IMR-90 (cell line): ENCODE measurements around the gene IL23R. TPM values are rescaled to one million over a fixed set of nuclear protein-coding genes. Genes with fewer than 3 reads are reported as not detected.

Experiments used
- ATAC-seq: fragments of 200-7000 bp; cut with Tn5 transposase; 2 replicates; pipeline ENCODE4 v1.9.1; 2020; ENCODE audit warnings: low read depth, mild to moderate bottlenecking, moderate library complexity
- BruUV-seq: library from RNA; stranded (reverse); fragments of 400-500 nt; replicated peaks from 2 replicates; lab custom pipeline; 2021; lab: Mats Ljungman, UMichigan
- CTCF ChIA-PET: fragments of 300-600 bp; formaldehyde crosslinking; extraction: SDS; loops from one replicate; lab custom pipeline; 2021; ENCODE audit warnings: antibody characterized with exemption; lab: Yijun Ruan, JAX
- POLR2A ChIA-PET: fragments of 300-600 bp; sonication (Branson Sonifier 250); formaldehyde crosslinking; loops from one replicate; lab custom pipeline; 2022; ENCODE audit warnings: antibody characterized with exemption; ENCODE audit not compliant: unreplicated experiment; lab: Charles Lee
- DNase-seq: peaks from one replicate; pipeline ENCODE4 v3.0.0; 2013
- H2AFZ ChIP-seq: replicated peaks from 2 replicates; pipeline ENCODE3; 2013; ENCODE audit warnings: low read length, mild to moderate bottlenecking; ENCODE audit not compliant: poor library complexity
- H2AK5ac ChIP-seq: 2 replicates; pipeline ENCODE4 v1.6.1; 2013; ENCODE audit warnings: low read depth, low read length, inconsistent platforms
- H2AK9ac ChIP-seq: replicated peaks from 2 replicates; pipeline ENCODE3; 2013; ENCODE audit warnings: mild to moderate bottlenecking, low read depth, low read length, moderate library complexity; ENCODE audit not compliant: poor library complexity
- H2BK120ac ChIP-seq: 2 replicates; pipeline ENCODE4 v1.6.1; 2013; ENCODE audit warnings: low read depth, low read length, inconsistent platforms
- H2BK15ac ChIP-seq: 3 replicates; pipeline ENCODE4 v1.6.1; 2013; ENCODE audit warnings: low read depth, low read length, inconsistent platforms
- H2BK20ac ChIP-seq: 2 replicates; pipeline ENCODE4 v1.6.1; 2013; ENCODE audit warnings: low read depth, mild to moderate bottlenecking, inconsistent platforms, low read length, moderate library complexity
- H2BK5ac ChIP-seq: 2 replicates; pipeline ENCODE4 v1.6.1; 2013; ENCODE audit warnings: mild to moderate bottlenecking, low read depth, low read length, inconsistent platforms; ENCODE audit not compliant: poor library complexity, severe bottlenecking
- H3K14ac ChIP-seq: replicated peaks from 2 replicates; pipeline ENCODE4 v1.6.1; 2013; ENCODE audit warnings: low read depth, low read length, inconsistent platforms
- H3K18ac ChIP-seq: 2 replicates; pipeline ENCODE4 v1.6.1; 2013; ENCODE audit warnings: low read depth, low read length, control low read depth
- H3K23ac ChIP-seq: 2 replicates; pipeline ENCODE4 v1.6.1; 2013; ENCODE audit warnings: low read depth, low read length, inconsistent platforms
- H3K27ac ChIP-seq: 2 replicates; pipeline ENCODE4 v1.5.1; 2013; ENCODE audit warnings: mild to moderate bottlenecking, control low read depth, low read length; ENCODE audit not compliant: insufficient read depth
- H3K27me3 ChIP-seq: 2 replicates; pipeline ENCODE4 v1.6.1; 2013; ENCODE audit warnings: low read length; ENCODE audit not compliant: control insufficient read depth, insufficient read depth
- H3K36me3 ChIP-seq: 2 replicates; pipeline ENCODE4 v1.6.1; 2013; ENCODE audit warnings: low read length, mixed read lengths; ENCODE audit not compliant: control insufficient read depth, insufficient read depth
- H3K4ac ChIP-seq: 2 replicates; pipeline ENCODE4 v1.6.1; 2013; ENCODE audit warnings: low read depth, low read length, inconsistent platforms
- H3K4me1 ChIP-seq: 2 replicates; pipeline ENCODE4 v1.6.1; 2013; ENCODE audit warnings: low read length, mixed read lengths; ENCODE audit not compliant: control insufficient read depth, insufficient read depth
- H3K4me2 ChIP-seq: 2 replicates; pipeline ENCODE4 v1.6.1; 2013; ENCODE audit warnings: low read depth, mild to moderate bottlenecking, control low read depth, low read length, moderate library complexity
- H3K4me3 ChIP-seq: 2 replicates; pipeline ENCODE4 v1.5.1; 2013; ENCODE audit warnings: low read depth, mild to moderate bottlenecking, control low read depth, low read length, moderate library complexity; ENCODE audit not compliant: insufficient read depth
- H3K56ac ChIP-seq: 2 replicates; pipeline ENCODE4 v1.6.1; 2013; ENCODE audit warnings: low read length, inconsistent platforms; ENCODE audit not compliant: insufficient read depth; ENCODE audit errors: extremely low read depth
- H3K79me1 ChIP-seq, 2 experiments: 2 replicates each; pipeline ENCODE4 v1.6.1; 2013; ENCODE audit warnings: low read length in 2 of 2, inconsistent platforms in 1 of 2, low read depth in 1 of 2
- H3K9ac ChIP-seq: 2 replicates; pipeline ENCODE4 v1.6.1; 2013; ENCODE audit warnings: low read depth, low read length, control low read depth
- H3K9me1 ChIP-seq: 2 replicates; pipeline ENCODE4 v1.6.1; 2013; ENCODE audit warnings: low read length, inconsistent platforms; ENCODE audit not compliant: insufficient read depth
- H3K9me3 ChIP-seq: 2 replicates; pipeline ENCODE4 v1.6.1; 2013; ENCODE audit warnings: low read length; ENCODE audit not compliant: control insufficient read depth, insufficient read depth
- H4K20me1 ChIP-seq: 2 replicates; pipeline ENCODE4 v1.6.1; 2013; ENCODE audit warnings: low read length, inconsistent platforms; ENCODE audit not compliant: insufficient read depth
- H4K5ac ChIP-seq: 2 replicates; pipeline ENCODE4 v1.6.1; 2013; ENCODE audit warnings: mild to moderate bottlenecking, low read depth, low read length, control low read depth
- H4K8ac ChIP-seq, 2 experiments: 2 replicates each; pipeline ENCODE4 v1.6.1; 2013; ENCODE audit warnings: low read depth in 2 of 2, low read length in 2 of 2, control low read depth in 1 of 2, inconsistent platforms in 1 of 2
- H4K91ac ChIP-seq: 2 replicates; pipeline ENCODE4 v1.6.1; 2013; ENCODE audit warnings: low read depth, low read length, inconsistent platforms; ENCODE audit not compliant: insufficient read depth
- CHD1 ChIP-seq: IDR thresholded peaks from 2 replicates; pipeline ENCODE4 v1.6.1; 2012; ENCODE audit warnings: low read depth, low read length, improper control_type of control experiment
- MAFK ChIP-seq: IDR thresholded peaks from 2 replicates; pipeline ENCODE4 v1.6.1; 2012; ENCODE audit warnings: low read depth, low read length, improper control_type of control experiment
- MXI1 ChIP-seq: IDR thresholded peaks from 2 replicates; pipeline ENCODE4 v1.6.1; 2012; ENCODE audit warnings: low read depth, mild to moderate bottlenecking, low read length, moderate library complexity, borderline replicate concordance
- NFE2L2 ChIP-seq: fragments of 150-350 bp; IDR thresholded peaks from 2 replicates; pipeline ENCODE4 v1.6.1; 2016; ENCODE audit warnings: low read depth, mild to moderate bottlenecking, low read length
- RAD21 ChIP-seq: IDR thresholded peaks from 2 replicates; pipeline ENCODE4 v1.6.1; 2012; ENCODE audit warnings: low read length, improper control_type of control experiment
- RCOR1 ChIP-seq: IDR thresholded peaks from 2 replicates; pipeline ENCODE4 v1.6.1; 2012; ENCODE audit warnings: mild to moderate bottlenecking, low read length, improper control_type of control experiment; ENCODE audit not compliant: insufficient replicate concordance
- SMC3 ChIP-seq: fragments of 150-350 bp; IDR thresholded peaks from 2 replicates; pipeline ENCODE4 v1.6.1; 2016; ENCODE audit warnings: low read depth, mild to moderate bottlenecking, antibody characterized with exemption, low read length, moderate library complexity
- WGBS, 2 experiments: methylation state at CpG; one replicate each; pipeline versions ENCODE4 v1.1.5 to v1.1.7; 2013; ENCODE audit warnings: missing lambda C conversion rate in 2 of 2; ENCODE audit not compliant: insufficient read length in 1 of 2; ENCODE audit errors: extremely low coverage in 2 of 2; 5-methylcytosine and 5-hydroxymethylcytosine counted together
- dilution Hi-C: fragments of 300-500 bp; cut with HindIII; formaldehyde crosslinking; loops from one replicate; pipeline ENCODE4 v1.14.3; 2018; ENCODE audit warnings: low sequenced_read_pairs; ENCODE audit not compliant: unreplicated experiment
- in situ Hi-C: fragments of 300-500 bp; cut with MboI; formaldehyde crosslinking; loops from 3 replicates; pipeline ENCODE4 v1.14.3; 2019; ENCODE audit warnings: low sequenced_read_pairs, inconsistent platforms, mixed read lengths
- intact Hi-C: fragments of 100-400 bp; cut with micrococcal nuclease; formaldehyde crosslinking; loops from 2 replicates; pipeline ENCODE4 v1.10.0; 2022
- polyA plus RNA-seq, 3 experiments: library from polyadenylated mRNA; depleted of rRNA; stranded (reverse); fragments of >200 nt; gene quantifications; 2 replicates each; pipeline ENCODE4 v1.2.3, GENCODE V29; 2012; ENCODE audit warnings: low replicate concordance in 1 of 3
- total RNA-seq: library from RNA; depleted of rRNA; stranded (reverse); fragments of >200 nt; gene quantifications from 2 replicates; pipeline ENCODE4 v1.2.3, GENCODE V29; 2012
- TF ChIP-seq, protein P1 (sequence below): fragments of 150-350 bp; IDR thresholded peaks from 2 replicates; pipeline ENCODE4 v1.6.1; 2016; ENCODE audit warnings: low read depth, mild to moderate bottlenecking, low read length, moderate library complexity, borderline replicate concordance

Gene IL23R
- total and polyA plus RNA-seq, 2 of the 4 experiments (the other 2 are of a cell fraction): not detected

DNA sequence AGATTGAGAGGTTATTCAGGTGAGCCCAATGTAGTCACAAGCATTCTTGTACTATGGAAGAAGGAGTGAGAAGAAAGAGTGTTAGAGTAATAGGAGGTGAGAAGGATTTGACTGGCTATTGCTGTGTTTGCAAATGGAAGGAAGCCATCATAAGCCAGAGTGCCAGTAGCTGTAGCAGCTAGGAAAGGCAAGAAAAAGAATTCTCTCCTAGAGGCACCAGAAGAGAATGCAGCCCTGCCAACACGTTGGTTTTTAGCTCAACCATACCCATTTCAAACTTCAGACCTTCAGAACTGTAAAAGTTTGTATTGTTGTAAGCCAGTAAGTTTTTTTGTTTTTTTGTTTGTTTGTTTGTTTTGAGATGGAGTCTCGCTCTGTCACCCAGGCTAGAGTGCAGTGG is 132.5 kb downstream of the IL23R start:
- in situ Hi-C loops (no loop called here), dilution Hi-C loops (no loop called here), intact Hi-C loops (no loop called here)
- H3K27me3 ChIP-seq: peaks cover 8% of the 10 kb centered on the region
- H3K36me3 ChIP-seq: no peaks in the 10 kb centered on the region
- H3K27ac ChIP-seq: no peak overlapping the region
- no peak overlapping the region for H3K4me3 ChIP-seq
- H3K4me2 ChIP-seq: no peak overlapping the region
- no peak overlapping the region for H2AFZ ChIP-seq
- H2BK120ac ChIP-seq: no peak overlapping the region
- no peak overlapping the region for H3K14ac ChIP-seq
- ATAC-seq: no peak
- no peak for DNase-seq
- no peak overlapping the region for H2BK5ac ChIP-seq
- H2BK15ac ChIP-seq: no peak overlapping the region
- no peaks in the 10 kb centered on the region for H3K9me3 ChIP-seq
- H3K4me1 ChIP-seq: no peaks in the 10 kb centered on the region
- TF ChIP-seq RAD21 (no peak), CHD1 (no peak), SMC3 (no peak), NFE2L2 (no peak), MAFK (no peak), MXI1 (no peak), RCOR1 (no peak)
- TF ChIP-seq, protein P1, sequence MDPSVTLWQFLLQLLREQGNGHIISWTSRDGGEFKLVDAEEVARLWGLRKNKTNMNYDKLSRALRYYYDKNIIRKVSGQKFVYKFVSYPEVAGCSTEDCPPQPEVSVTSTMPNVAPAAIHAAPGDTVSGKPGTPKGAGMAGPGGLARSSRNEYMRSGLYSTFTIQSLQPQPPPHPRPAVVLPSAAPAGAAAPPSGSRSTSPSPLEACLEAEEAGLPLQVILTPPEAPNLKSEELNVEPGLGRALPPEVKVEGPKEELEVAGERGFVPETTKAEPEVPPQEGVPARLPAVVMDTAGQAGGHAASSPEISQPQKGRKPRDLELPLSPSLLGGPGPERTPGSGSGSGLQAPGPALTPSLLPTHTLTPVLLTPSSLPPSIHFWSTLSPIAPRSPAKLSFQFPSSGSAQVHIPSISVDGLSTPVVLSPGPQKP: no peak
- H3K9ac ChIP-seq: no peak overlapping the region
- H3K23ac ChIP-seq: no peak overlapping the region
- no peak overlapping the region for H4K8ac ChIP-seq
- H4K5ac ChIP-seq: no peak overlapping the region
- H2BK20ac ChIP-seq: no peak overlapping the region
- H3K56ac ChIP-seq: no peak overlapping the region
- no peak overlapping the region for H4K91ac ChIP-seq
- H2AK5ac ChIP-seq: no peak overlapping the region
- no peaks in the 10 kb centered on the region for H3K79me1 ChIP-seq
- WGBS, 2 experiments: no CpG with 5 or more reads among the region's 2 CpGs
- CTCF ChIA-PET: no interaction called here
- H3K9me1 ChIP-seq: no peaks in the 10 kb centered on the region
- H3K4ac ChIP-seq: no peak overlapping the region
- no peak overlapping the region for H2AK9ac ChIP-seq
- H3K18ac ChIP-seq: no peak overlapping the region
- BruUV-seq: no TSS peak
- POLR2A ChIA-PET: no interaction called here
- H4K20me1 ChIP-seq: no peaks in the 10 kb centered on the region
